ENCODE data around the gene RNF19B. TPM values are rescaled to one million over a fixed set of nuclear protein-coding genes. Genes with fewer than 3 reads are reported as not detected.
A peak's percentile ranks its signal among the peaks of the same experiment; 100 is the strongest.

The RNF19B gene
- total and polyA plus RNA-seq, 2 donors from 2014 or later = 17.3 to 30.8 TPM

DNA sequence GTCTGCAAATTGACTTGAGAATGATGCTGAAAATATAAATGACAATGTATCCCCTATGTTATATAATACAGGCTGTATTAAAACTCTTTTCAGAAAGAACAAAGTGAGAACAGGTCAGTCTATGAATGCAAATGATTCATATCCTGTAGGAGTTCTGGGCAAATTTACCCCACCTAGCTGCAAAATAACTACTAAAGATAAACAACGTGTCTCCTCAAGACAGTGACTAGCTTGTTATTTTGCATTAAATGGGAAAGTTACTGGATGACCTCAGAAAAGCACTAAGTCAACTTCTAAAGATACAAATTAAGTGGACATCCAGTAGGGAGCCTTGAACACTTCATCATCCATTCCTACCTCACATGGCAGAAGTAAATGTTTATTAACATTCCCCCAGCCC lies 11.1 kb downstream of the RNF19B start:
- FAIRE-seq (no peak), DNase-seq (no peak)
- Histone ChIP-seq H3K4me3 (ENCODE audit: low read length in 3 of 3) (no peak overlapping the region), H3K9me3 (ENCODE audit: control insufficient read depth in 2 of 3, insufficient read depth in 1 of 3, low read length in 3 of 3) (no peaks in the 10 kb centered on the region), H3K9ac (ENCODE audit: low read length in 3 of 3) (no peak overlapping the region), H3K4me1 (ENCODE audit: control insufficient read depth in 2 of 3, insufficient read depth in 2 of 3, low read depth in 1 of 3, low read length in 3 of 3) (peaks cover 0 to 8% (median 5%) of the 10 kb centered on the region in 3 donors), H3K27ac (ENCODE audit: low read depth in 2 of 2, low read length in 2 of 2) (no peak overlapping the region), H3K27me3 (ENCODE audit: control insufficient read depth, insufficient read depth, low read length) (no peaks in the 10 kb centered on the region), H3K36me3 (ENCODE audit: control insufficient read depth in 2 of 3, insufficient read depth in 3 of 3, low read length in 3 of 3) (no peaks in the 10 kb centered on the region)
- intact Hi-C loops (cut with DNase I) = no loop called here
- TF ChIP-seq, protein P1, sequence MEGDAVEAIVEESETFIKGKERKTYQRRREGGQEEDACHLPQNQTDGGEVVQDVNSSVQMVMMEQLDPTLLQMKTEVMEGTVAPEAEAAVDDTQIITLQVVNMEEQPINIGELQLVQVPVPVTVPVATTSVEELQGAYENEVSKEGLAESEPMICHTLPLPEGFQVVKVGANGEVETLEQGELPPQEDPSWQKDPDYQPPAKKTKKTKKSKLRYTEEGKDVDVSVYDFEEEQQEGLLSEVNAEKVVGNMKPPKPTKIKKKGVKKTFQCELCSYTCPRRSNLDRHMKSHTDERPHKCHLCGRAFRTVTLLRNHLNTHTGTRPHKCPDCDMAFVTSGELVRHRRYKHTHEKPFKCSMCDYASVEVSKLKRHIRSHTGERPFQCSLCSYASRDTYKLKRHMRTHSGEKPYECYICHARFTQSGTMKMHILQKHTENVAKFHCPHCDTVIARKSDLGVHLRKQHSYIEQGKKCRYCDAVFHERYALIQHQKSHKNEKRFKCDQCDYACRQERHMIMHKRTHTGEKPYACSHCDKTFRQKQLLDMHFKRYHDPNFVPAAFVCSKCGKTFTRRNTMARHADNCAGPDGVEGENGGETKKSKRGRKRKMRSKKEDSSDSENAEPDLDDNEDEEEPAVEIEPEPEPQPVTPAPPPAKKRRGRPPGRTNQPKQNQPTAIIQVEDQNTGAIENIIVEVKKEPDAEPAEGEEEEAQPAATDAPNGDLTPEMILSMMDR (IDR thresholded peaks at IDR 0.05; ENCODE audit: borderline replicate concordance, extremely low read depth, insufficient read depth) = no peak

GRCh38 chr1:32949519-32949918 lies 15.1 kb downstream of the RNF19B start:
- Histone ChIP-seq H3K9ac (ENCODE audit: low read length in 3 of 3) (peak overlapping the region in 1 of 3 donors; percentile 3), H3K27me3 (ENCODE audit: control insufficient read depth, insufficient read depth, low read length) (no peaks in the 10 kb centered on the region), H3K4me1 (ENCODE audit: control insufficient read depth in 2 of 3, insufficient read depth in 2 of 3, low read depth in 1 of 3, low read length in 3 of 3) (peaks cover 0 to 16% (median 8%) of the 10 kb centered on the region in 3 donors), H3K36me3 (ENCODE audit: control insufficient read depth in 2 of 3, insufficient read depth in 3 of 3, low read length in 3 of 3) (peaks cover 3 to 20% (median 16%) of the 10 kb centered on the region in 3 donors), H3K27ac (ENCODE audit: low read depth in 2 of 2, low read length in 2 of 2) (peak overlapping the region; percentile 75 to 86), H3K4me3 (ENCODE audit: low read length in 3 of 3) (no peak overlapping the region), H3K9me3 (ENCODE audit: control insufficient read depth in 2 of 3, insufficient read depth in 1 of 3, low read length in 3 of 3) (no peaks in the 10 kb centered on the region)
- intact Hi-C loops (cut with DNase I) = no loop called here
- TF ChIP-seq, protein P1 (IDR thresholded peaks at IDR 0.05; ENCODE audit: borderline replicate concordance, extremely low read depth, insufficient read depth) = no peak
- DNase-seq (no peak), FAIRE-seq (no peak)

- Histone ChIP-seq H3K27ac (ENCODE audit: low read depth in 2 of 2, low read length in 2 of 2) (peak overlapping the region; percentile 29 to 86), H3K36me3 (ENCODE audit: control insufficient read depth in 2 of 3, insufficient read depth in 3 of 3, low read length in 3 of 3) (peaks cover 5 to 25% (median 20%) of the 10 kb centered on the region in 3 donors), H3K27me3 (ENCODE audit: control insufficient read depth, insufficient read depth, low read length) (no peaks in the 10 kb centered on the region), H3K4me3 (ENCODE audit: low read length in 3 of 3) (no peak overlapping the region), H3K9ac (ENCODE audit: low read length in 3 of 3) (no peak overlapping the region), H3K9me3 (ENCODE audit: control insufficient read depth in 2 of 3, insufficient read depth in 1 of 3, low read length in 3 of 3) (no peaks in the 10 kb centered on the region), H3K4me1 (ENCODE audit: control insufficient read depth in 2 of 3, insufficient read depth in 2 of 3, low read depth in 1 of 3, low read length in 3 of 3) (peaks cover 0 to 16% (median 9%) of the 10 kb centered on the region in 3 donors)
- TF ChIP-seq, protein P1 (IDR thresholded peaks at IDR 0.05; ENCODE audit: borderline replicate concordance, extremely low read depth, insufficient read depth) = no peak
- FAIRE-seq (peak; percentile 93), DNase-seq (peak in 2 of 5 donors; percentile 68 to 70)
- intact Hi-C loops (cut with DNase I) = no loop called here
Measured at GRCh38 chr1:32948905-32949304, 15.7 kb downstream of the RNF19B start.

DNA sequence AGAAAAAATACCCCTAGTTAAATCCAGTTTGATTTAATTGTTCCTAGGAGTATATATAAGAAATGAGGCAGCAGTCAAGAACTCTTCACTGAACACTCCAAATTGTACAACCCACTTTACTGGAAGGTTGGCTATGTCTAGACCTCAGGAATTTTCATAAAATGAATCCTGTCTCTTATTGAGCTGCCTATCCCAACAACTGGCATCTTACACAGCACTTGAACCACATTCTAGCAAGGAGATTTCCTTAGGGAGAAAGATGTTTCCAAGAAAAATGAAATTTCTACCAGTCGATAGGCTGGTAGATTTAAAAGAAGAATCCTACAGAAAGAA lies 16.3 kb downstream of the RNF19B start:
- peaks cover 0 to 16% (median 9%) of the 10 kb centered on the region in 3 donors for H3K4me1 ChIP-seq (ENCODE audit: control insufficient read depth in 2 of 3, insufficient read depth in 2 of 3, low read depth in 1 of 3, low read length in 3 of 3)
- no peaks in the 10 kb centered on the region for H3K9me3 ChIP-seq (ENCODE audit: control insufficient read depth in 2 of 3, insufficient read depth in 1 of 3, low read length in 3 of 3)
- TF ChIP-seq, protein P1 (IDR thresholded peaks at IDR 0.05; ENCODE audit: borderline replicate concordance, extremely low read depth, insufficient read depth) = no peak
- peak overlapping the region; percentile 29 to 86 for H3K27ac ChIP-seq (ENCODE audit: low read depth in 2 of 2, low read length in 2 of 2)
- no peak for FAIRE-seq
- intact Hi-C loops (cut with DNase I) = no loop called here
- peaks cover 6 to 31% (median 20%) of the 10 kb centered on the region in 3 donors for H3K36me3 ChIP-seq (ENCODE audit: control insufficient read depth in 2 of 3, insufficient read depth in 3 of 3, low read length in 3 of 3)
- H3K27me3 ChIP-seq (ENCODE audit: control insufficient read depth, insufficient read depth, low read length) = no peaks in the 10 kb centered on the region
- H3K9ac ChIP-seq (ENCODE audit: low read length in 3 of 3) = peak overlapping the region in 1 of 3 donors; percentile 38
- no peak overlapping the region for H3K4me3 ChIP-seq (ENCODE audit: low read length in 3 of 3)
- no peak for DNase-seq
